Testis (tissue), 3 donors: ENCODE data around the gene YLPM1. TPM values are rescaled to one million over a fixed set of nuclear protein-coding genes. Genes with fewer than 3 reads are reported as not detected.

Source experiments
- DNase-seq: peaks from one replicate; pipeline ENCODE4 v3.0.0-alpha.2; 2019
- H3K27ac ChIP-seq, 2 donors: fragments of 200-600 bp; sonication (generic); one replicate each; pipeline ENCODE4 v1.5.1; 2019
- H3K27me3 ChIP-seq: fragments of 200-600 bp; sonication (generic); one replicate; pipeline ENCODE4 v1.5.1; 2019
- H3K36me3 ChIP-seq: fragments of 200-600 bp; sonication (generic); one replicate; pipeline ENCODE4 v1.5.1; 2017; ENCODE audit warnings: low read depth; ENCODE audit errors: missing control alignments
- H3K4me1 ChIP-seq: fragments of 200-600 bp; sonication (generic); one replicate; pipeline ENCODE4 v1.5.1; 2019
- H3K4me3 ChIP-seq, 2 donors: fragments of 200-600 bp; sonication (generic); one replicate each; pipeline ENCODE4 v1.5.1; 2017 to 2019
- H3K9me3 ChIP-seq: fragments of 200-600 bp; sonication (generic); one replicate; pipeline ENCODE4 v1.5.1; 2017
- CTCF ChIP-seq, 3 experiments: fragments of 450-650 bp in 2 of 3; fragments of 200-600 bp in 1 of 3; sonication (generic) in 1 of 3; IDR thresholded peaks; one replicate each; pipeline ENCODE4 v1.5.1; 2016 to 2019; ENCODE audit warnings: antibody characterized with exemption in 3 of 3, mild to moderate bottlenecking in 2 of 3, moderate library complexity in 1 of 3
- POLR2A ChIP-seq: fragments of 450-650 bp; IDR thresholded peaks from one replicate; pipeline ENCODE4 v1.6.1; 2017; ENCODE audit warnings: antibody characterized with exemption, mild to moderate bottlenecking, moderate library complexity
- WGBS, 2 donors: methylation state at CpG; one replicate each; pipeline ENCODE4 v1.1.5; 2018; 5-methylcytosine and 5-hydroxymethylcytosine counted together
- intact Hi-C: fragments of 100-400 bp; cut with DNase I; formaldehyde crosslinking; loops from one replicate; pipeline ENCODE4 v1.15.1; 2023; ENCODE audit warnings: low total_unique reads
- polyA plus RNA-seq: library from polyadenylated mRNA; stranded (reverse); fragments of 350-450 nt; fragmentation: Illumina TruSeq; extraction: RNeasy Lipid Tissue Mini Kit (QIAGEN cat#74804); gene quantifications from one replicate; pipeline ENCODE4 v1.2.3, GENCODE V29; 2014; ENCODE audit warnings: low read depth, low replicate concordance; ENCODE audit not compliant: insufficient read depth
- total RNA-seq, 2 donors: library from RNA; depleted of rRNA; stranded (reverse); fragments of >200 nt; gene quantifications; one replicate each; pipeline ENCODE4 v1.2.3, GENCODE V29; 2016

The YLPM1 gene
- total and polyA plus RNA-seq, 3 donors from 2014 or later: 83.2 to 124 (median 99.9) TPM

GRCh38 chr14:74859757-74860552 is 96.8 kb downstream of the YLPM1 start:
- no peak overlapping the region for H3K27ac ChIP-seq
- no peaks in the 10 kb centered on the region for H3K4me1 ChIP-seq
- H3K4me3 ChIP-seq: no peak overlapping the region
- DNase-seq: no peak
- no peaks in the 10 kb centered on the region for H3K36me3 ChIP-seq
- WGBS, 2 donors: 71% methylated on average over 10 of the region's 10 CpGs
- intact Hi-C loops: no loop called here
- no peak for TF ChIP-seq POLR2A
- TF ChIP-seq CTCF (IDR thresholded peaks at IDR 0.05): no peak
- no peaks in the 10 kb centered on the region for H3K27me3 ChIP-seq
- H3K9me3 ChIP-seq: no peaks in the 10 kb centered on the region

GRCh38 chr14:74860899-74861733 is 98.0 kb downstream of the YLPM1 start:
- WGBS, 2 donors: 35 to 42% methylated on average over 7 of the region's 7 CpGs
- TF ChIP-seq POLR2A (no peak), CTCF (IDR thresholded peaks at IDR 0.05) (peak; percentile 62 to 92 (median 69))

GRCh38 chr14:74861734-74862090 is 98.6 kb downstream of the YLPM1 start:
- Histone ChIP-seq H3K27ac (no peak overlapping the region), H3K27me3 (no peaks in the 10 kb centered on the region), H3K4me1 (no peaks in the 10 kb centered on the region), H3K4me3 (no peak overlapping the region), H3K9me3 (no peaks in the 10 kb centered on the region), H3K36me3 (no peaks in the 10 kb centered on the region)
- no peak for DNase-seq
- TF ChIP-seq CTCF (IDR thresholded peaks at IDR 0.05) (no peak), POLR2A (no peak)
- 80 to 82% methylated on average over 3 of the region's 3 CpGs for WGBS, 2 donors
- intact Hi-C loops: no loop called here

More at GRCh38 chr14:74860899-74861733, 98.0 kb downstream of the YLPM1 start:
- Histone ChIP-seq H3K27ac (no peak overlapping the region), H3K27me3 (no peaks in the 10 kb centered on the region), H3K4me1 (no peaks in the 10 kb centered on the region), H3K9me3 (no peaks in the 10 kb centered on the region), H3K4me3 (no peak overlapping the region), H3K36me3 (no peaks in the 10 kb centered on the region)
- intact Hi-C loops: no loop called here
- DNase-seq: peak; percentile 96

- Histone ChIP-seq H3K9me3 (no peaks in the 10 kb centered on the region), H3K27me3 (no peaks in the 10 kb centered on the region), H3K4me1 (no peaks in the 10 kb centered on the region), H3K27ac (no peak overlapping the region), H3K4me3 (no peak overlapping the region), H3K36me3 (no peaks in the 10 kb centered on the region)
- WGBS, 2 donors: 87 to 100% methylated on average over 2 to 9 of the region's 9 CpGs
- DNase-seq: no peak
- intact Hi-C loops: no loop called here
- TF ChIP-seq POLR2A (no peak), CTCF (IDR thresholded peaks at IDR 0.05) (no peak)
Measured at GRCh38 chr14:74863274-74863673, 100.2 kb downstream of the YLPM1 start.
